RPMI8226 (cell line): ENCODE results near the gene UMOD.
"Not testable (repeated sequence)": the region's sequence is repeated elsewhere in the genome, so short reads cannot be mapped to it uniquely, and the experiment has no call there.

Experiments used
- DNase-seq: peaks from one replicate; pipeline ENCODE4 v3.0.0-alpha.2; 2015

The UMOD gene

DNA sequence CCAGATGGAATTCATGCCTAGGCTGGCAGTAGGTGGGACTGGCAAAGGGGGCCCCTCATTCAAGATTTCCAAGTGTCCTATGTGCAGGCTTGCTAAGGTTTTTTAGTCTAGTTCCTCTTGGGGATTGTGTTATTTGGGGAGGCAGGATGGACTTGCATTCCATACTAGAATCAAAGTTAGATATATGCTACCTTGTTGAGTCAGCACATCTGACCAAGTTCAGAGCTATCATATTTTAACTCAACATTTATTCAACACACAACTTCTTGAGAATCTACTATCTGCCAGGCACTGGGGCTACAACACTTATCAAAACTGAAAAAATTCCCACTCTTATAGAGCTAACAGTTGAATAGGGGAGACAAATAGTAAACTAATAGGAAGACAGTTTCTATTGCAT is 31.9 kb downstream of the UMOD start:
- DNase-seq, result no peak

DNA sequence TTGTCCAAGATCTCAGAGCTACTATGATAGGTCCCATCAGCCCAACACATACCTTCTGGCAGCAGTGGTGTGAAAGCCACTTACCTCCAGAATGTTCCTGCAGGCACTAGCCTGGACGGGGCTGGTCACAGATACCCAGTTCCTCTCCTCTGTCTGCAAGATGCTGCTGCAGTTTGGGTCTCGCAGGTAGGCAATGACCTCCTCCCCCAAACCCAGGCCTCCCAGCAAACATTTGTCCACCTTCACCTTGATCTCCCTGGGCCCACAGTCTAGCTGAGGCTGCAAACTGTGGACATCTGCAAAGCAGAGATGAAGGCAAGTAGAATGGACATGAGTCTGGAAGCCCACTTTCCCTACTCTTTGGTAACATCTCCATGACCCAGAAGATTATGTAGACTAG is 32.3 kb downstream of the UMOD start:
- DNase-seq, result no peak

DNA sequence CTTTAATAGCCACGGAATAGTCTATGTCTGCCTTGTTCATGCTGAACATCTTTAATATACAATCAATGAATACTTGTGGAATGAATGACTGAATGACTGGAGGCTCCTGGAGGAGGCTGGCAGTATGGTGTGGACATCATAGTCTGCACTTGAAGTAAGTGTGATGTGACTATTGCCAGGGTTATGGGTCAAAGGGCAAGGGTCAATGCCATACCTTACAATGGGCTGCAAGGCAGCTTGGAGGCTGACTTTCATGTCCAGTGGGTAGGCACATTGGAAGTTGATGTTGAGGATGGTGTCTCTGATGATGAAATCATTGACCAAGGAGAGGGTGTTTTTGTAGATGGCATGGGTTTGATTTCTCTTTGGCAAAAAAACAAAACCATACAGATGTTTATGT is 33.1 kb downstream of the UMOD start:
- DNase-seq, result no peak

DNA sequence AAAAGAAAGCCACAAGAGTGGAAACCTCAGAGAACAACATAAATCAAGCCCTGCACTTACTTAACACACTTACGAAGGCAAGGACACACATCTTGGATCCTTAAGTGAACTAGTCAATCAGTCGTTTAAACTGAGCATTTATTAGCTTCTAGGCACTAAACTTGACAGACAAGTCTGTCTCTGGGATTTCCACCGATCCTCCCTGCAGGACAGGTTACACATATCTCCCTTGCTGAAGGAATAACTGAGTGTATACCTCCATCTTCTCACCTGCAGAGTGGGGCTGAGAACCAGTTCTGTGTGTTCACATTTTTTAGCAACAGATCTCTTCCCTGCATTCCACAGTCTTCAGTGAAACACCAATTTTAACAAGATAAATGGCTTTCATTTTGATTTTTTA is 34.1 kb downstream of the UMOD start:
- DNase-seq, result no peak

DNA sequence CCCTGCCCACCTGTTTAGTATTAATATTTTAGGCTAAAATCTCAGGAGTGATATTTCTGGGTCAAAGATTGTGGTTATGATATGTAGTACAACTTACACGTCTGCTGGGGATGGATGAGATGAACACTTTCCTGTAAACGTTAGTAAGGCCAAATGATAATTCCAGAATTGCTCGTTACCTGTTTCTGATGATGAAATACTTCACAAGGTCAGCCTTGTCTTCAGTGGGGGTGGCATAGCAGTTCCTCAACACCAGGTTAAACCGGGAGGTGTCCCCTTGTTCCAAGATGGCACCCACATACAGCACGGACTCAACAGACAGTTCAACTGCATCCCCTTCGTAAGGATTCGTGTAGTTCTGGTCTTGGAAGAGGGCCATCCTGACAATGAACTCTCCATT is 34.5 kb downstream of the UMOD start:
- DNase-seq, result no peak

DNA sequence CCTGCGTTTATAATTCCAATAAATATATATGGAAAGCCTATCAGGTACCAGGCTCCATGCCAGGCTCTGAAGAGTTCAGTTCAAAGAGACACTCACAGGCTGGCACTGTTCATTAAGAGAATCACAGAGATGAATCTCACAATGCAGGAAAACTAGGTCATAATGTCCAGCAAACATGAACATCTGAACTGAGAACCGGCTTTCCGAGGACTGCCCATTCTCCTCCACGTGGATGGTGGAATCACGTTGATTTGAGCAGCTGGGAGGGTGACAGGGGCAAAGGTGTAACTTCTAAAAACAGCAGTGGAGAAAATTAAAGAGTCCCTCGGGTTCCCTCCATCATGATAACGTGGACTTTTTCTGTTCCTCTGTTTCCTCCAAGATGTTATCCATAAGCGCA is 35.4 kb downstream of the UMOD start:
- no peak for DNase-seq

DNA sequence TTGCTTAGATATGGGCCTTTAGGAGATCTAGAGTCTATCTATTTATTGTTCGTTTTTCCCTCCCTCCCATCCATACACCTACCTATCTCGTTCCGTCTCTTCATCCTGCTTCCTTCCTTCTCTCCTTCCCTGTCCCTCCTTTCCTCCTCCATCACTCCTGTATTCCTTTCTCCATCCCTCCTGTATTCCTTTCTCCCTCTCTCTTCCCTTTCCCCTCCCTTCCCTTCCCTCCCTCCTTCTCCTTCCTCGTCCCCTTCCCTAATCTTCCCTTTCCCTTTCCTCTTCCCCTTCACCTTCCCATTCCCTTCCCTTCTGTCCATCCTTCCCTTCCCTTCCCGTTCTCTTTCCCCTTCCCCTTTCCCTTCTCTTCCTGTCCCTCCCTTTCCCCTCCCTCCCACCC is 35.8 kb downstream of the UMOD start:
- no peak for DNase-seq

DNA sequence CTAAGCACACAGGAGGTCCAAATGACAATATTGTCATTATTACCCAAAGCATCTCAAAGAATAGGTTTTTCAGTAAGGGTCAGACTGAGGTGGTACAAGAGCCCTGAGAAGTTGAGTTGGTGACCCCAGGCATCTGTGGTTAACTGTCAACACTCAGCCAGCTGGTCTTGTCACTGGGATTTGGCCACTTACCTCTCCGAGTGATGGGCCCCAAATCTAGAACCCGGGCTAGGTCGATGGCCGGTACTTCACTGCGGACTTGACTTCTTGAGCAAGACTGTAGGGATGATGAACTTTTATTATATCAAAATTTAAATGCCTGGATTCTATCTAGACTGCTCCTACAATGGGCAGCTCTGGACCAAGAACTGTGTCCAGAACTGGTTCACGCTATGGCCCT is 36.8 kb downstream of the UMOD start:
- DNase-seq, result no peak

DNA sequence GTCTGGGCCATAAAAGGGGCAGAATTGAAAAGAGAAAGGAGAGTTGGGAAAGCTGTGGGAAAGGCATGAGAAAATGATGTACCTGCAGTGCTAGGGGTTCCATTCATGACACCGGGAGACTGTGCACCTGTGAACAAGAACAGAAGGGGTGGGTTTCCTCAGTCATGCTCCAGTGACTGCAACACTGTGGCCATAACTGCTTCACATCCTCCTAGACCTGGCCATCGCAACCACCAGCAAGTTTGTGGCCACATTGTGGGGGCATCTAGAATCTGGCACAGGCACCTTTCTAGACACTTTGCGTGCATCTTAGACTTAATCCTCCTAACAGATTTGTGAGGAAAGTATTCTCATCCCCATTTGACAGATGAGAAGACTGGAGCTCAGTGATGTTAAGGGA is 37.9 kb downstream of the UMOD start:
- DNase-seq, result no peak

DNA sequence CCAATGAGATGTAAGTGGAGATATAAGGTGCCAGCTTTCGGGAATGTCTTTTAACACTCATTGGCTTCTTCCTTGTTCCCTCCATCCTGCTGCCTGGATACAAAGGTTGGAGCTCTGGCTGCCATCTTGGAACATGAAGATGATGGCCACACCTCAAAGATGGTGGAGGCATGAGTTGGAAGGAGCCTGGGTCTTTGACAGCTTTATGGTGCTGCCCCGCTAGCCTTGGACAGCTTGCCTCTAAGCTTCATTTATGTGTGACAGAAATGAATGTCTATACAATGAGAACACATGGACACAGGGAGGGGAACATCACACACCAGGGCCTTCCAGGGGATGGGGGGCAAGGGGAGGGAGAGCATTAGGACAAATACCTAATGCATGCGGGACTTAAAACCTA is 38.8 kb downstream of the UMOD start:
- no peak for DNase-seq

DNA sequence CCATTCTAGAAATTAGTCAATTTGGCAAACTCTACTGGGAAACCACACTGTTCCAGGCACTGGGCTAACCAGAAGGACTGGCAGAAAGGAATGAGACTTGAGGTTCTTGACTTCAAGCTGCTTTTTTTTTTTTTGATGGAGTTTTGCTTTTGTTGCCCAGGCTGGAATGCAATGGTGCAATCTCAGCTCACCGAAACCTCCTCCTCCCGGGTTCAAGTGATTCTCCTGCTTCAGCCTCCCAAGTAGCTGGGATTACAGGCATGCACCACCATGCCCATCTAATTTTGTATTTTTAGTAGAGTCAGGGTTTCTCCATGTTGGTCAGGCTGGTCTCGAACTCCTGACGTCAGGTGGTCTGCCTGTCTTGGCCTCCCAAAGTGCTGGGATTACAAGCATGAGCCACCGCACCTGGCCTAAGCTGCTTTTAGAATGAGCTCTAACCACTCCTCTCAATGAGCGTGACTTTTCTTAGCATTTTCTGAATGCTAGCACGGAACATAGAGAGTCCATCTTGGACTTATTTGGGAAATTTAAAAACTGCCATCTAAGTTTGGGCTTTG is 39.9 kb downstream of the UMOD start:
- DNase-seq, result not testable (repeated sequence)

DNA sequence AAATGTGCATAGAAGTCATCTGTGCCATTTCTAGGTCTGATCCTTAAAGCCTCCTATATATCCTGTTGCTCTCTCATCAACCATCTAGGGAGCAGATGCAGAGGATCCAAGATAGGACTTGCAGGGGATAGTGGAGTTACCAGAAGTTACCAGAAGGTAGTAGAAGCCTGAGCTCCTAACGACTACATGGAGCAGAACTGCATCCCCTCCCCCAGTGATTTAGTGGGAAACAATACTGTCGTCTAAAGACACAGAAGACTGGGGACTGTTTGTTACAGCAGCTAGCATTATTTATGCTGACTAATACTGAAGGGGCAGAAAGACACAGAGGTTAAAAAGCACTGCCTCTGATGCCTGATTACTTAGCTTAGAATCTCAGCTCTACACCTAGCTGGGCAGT is 41.0 kb downstream of the UMOD start:
- DNase-seq, result no peak

DNA sequence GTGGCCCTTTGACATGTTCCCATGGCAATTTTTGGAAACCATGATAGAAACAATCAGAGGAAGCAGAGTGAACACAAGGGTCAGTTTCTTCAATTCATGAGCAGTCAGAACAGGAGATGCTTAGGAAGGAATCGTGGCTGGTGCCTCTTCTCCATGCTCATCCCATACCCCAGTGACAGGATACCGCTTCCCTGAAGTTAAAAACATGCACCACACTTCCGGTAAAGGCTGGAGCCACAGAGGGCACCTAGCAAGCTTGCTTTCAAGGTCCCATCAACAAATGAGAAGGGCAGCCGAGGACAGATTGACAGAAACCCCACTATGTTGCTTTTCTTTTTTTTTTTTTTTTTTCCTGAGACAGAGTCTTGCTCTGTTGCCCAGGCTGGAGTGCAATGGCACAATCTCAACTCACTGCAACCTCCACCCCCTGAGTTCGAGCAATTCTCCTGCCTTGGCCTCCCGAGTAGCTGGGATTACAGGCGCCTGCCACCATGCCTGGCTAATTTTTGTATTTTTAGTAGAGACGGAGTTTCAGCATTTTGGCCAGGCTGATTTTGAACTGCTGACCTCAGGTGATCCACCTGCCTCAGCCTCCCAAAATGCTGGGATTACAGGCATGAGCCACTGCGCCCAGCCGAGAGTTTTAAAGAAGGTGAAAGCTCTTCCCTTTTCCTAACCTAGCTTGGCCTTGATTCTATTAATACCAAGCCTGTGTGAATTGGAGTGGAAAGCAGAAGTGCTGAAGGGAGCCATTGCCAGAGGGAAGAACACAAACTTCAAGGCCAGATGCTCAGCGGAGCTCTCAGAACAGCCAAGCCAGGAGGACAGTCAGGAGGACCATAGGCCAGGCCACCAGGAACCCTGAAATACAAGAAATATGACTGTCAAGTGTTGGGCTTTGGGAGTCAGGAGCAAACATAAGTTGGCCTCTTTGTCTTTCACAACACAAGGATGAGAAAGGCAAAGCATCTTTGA is 41.8 kb downstream of the UMOD start:
- no peak for DNase-seq

DNA sequence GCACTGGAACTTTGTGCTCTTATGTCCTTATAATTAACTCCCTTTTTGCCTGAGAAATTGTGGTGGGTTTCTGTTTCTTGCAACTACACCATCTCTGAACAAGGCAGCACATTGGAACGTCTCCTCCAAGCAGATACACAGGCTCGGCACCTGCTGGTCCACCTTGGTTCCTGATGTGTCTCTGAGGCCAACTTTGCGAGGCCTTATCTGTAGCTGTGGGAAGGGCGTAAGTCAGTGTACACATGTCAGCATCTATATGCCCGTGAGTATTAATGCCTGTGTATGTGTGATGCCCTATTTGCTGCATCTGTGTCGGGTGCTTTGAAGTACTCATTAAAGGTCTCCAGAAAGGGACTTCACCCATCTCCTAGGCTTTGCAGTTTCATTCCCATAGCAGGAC is 42.7 kb downstream of the UMOD start:
- DNase-seq, result no peak

DNA sequence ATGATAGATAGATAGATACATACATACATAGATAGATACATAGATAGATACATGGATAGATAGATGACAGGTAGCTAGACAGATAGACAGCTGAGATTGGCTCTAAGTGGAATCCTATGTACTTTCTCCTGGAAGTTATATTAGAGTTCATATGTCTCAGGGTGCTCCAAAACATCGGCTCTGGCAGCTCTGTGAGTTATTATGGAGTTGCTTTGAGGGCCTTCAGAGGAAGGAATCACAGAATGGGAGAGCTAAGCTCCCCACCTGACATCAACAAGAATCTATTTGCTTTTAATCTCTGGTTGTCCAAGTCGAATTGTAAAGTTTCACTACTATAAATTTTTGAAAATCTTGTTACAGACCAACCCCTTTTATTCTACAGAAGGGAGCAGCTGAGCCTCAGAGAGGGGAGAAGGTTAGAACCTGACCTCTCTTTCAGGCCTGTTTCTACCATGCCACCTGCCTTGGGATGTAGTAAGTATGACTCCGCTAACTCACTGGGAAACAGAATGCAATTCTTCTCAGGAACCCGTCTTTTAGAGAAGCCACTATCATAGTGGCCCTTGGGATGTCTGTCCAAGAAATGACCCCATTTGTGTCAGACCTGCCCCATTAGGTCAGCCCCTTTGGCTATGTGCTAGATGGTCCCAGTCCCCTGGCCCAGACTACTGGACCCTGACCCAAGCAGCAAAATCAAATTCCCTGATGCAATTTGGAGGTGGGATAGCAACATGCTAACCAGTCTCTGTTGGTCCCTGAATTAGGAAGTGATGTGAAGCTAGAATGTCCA is 43.5 kb downstream of the UMOD start:
- DNase-seq, result no peak

DNA sequence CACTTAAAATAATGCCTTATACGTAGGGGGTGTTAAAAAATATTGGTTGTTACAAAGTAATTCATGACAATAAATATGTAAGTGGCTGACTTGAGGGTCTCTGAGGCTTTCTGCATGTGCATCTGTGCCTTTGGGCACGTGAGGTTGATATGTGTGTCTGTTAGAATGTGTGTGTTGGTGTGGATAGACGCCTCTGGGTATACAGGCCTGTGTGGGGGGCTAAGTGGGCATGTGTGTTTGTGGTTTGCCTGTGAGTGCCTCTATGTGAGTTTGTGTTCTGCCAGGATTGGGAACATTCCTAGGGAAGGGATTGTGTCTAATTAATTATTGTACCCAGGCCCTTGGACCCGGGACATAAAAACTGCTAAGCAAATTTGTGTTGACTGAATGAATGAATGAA is 44.2 kb downstream of the UMOD start:
- no peak for DNase-seq

DNA sequence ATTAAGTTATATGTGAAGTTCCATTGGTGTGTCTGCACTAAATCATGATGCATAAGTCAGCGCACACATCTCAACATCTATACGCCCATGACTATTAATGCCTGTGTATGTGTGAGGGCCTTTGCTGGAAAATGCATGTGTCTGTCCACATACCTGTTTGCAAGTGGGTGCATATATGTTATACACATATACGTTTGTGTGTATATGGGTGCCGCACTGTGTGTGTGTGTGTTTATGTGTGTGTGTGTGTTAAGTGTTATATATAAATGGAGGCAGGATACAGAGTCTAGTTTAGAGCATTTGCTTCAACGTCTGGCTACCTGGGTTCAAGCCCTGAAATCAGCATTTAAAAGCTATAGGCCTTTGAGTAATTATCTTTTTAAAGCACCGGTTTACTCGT is 44.7 kb downstream of the UMOD start:
- no peak for DNase-seq

DNA sequence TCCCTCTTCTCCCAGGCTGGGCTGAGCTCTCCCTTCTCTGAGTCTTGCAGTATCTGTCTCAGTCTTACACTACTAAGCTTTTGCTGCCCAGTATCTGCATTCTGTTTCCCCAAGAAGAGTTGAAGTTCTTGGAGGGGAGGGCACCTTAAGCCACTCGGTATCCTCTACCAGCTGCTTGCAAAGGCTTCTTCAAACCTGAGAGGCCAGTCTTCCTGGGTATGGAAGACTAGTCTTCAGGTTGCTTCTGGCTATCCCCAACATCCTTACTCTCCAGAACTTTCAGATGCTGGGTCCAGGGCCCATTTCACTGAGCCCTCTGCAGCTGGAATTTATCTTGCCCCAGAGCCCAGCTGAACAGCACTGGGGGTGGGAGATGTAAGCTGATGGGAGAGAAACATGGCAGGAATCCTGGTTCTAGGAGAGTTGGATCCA is 45.3 kb downstream of the UMOD start:
- DNase-seq, result no peak

DNA sequence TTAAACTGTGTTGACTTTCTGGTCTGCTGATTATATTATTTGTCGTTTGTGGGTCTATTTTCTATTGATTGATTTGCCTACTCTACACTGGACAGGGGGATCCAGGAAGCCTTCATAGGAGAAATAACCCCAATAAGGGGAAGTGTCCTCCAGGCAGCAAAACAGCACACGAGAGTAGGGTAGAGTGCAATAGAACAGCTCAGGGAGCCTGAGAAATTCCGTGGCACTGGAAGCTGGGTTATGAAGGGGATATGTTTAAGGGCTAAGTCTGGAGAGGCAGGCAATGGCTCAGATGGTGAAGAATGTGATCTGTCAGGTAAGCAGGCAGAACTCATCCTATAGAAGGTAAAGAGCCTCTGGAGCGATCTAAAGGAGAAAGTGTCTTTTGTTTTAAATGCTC is 46.1 kb downstream of the UMOD start:
- no peak for DNase-seq

DNA sequence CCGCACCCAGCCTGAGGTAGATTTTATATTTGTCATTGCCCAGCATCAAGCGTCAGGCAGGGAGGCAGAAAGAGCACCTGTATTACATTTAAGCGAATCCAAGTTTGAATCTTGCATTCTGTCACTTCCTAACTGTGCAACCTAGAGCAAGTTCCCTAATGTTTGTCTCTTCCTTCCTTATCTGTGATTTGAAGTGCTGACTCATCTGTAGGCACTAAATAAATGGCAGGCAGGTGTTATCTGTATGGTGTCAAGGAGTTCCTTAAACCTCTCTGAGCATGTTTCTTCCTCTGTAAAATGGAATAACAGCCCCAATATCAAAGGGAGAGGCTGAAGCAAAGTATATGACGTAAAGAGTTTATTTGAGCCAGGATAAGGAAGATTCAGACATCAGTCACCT is 49.5 kb downstream of the UMOD start:
- DNase-seq, result no peak

DNA sequence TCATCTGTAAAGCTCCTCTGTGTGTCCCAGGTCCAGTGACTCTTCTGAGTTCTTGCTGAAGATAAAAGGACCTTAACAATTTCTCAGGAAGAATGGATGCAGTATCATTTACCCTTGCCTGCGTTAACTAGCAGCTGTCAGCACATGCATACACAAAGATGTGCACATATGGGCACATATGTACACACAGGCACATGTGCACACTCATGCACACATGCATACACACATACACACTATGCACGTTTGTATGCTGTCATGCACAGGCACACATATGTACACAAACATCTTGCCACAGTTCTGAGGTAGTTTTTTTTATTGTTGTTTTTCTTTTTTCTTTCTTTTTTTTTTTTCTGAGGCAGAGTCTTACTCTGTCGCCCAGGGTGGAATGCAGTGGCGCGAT is 50.1 kb downstream of the UMOD start:
- DNase-seq, result no peak

DNA sequence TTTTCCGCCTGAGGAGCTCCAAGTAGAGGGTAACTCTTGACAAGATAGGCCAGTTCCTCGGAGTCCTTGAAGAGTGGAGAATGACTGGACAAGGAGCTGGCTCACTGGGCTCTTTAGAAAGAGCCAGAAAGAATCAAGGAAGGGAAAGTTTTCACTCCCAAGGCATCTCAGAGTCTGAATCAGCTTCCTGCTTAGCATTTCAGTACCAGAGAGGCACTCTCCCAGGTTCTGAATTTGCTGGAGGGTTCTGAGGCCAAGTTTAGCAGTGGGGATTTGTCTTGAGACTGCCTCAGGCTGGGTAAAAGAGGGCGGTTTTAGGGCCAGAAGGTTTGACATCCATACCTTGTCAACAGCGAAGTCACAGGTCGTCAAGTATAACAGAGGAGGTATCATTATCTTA is 50.7 kb downstream of the UMOD start:
- DNase-seq, result no peak

DNA sequence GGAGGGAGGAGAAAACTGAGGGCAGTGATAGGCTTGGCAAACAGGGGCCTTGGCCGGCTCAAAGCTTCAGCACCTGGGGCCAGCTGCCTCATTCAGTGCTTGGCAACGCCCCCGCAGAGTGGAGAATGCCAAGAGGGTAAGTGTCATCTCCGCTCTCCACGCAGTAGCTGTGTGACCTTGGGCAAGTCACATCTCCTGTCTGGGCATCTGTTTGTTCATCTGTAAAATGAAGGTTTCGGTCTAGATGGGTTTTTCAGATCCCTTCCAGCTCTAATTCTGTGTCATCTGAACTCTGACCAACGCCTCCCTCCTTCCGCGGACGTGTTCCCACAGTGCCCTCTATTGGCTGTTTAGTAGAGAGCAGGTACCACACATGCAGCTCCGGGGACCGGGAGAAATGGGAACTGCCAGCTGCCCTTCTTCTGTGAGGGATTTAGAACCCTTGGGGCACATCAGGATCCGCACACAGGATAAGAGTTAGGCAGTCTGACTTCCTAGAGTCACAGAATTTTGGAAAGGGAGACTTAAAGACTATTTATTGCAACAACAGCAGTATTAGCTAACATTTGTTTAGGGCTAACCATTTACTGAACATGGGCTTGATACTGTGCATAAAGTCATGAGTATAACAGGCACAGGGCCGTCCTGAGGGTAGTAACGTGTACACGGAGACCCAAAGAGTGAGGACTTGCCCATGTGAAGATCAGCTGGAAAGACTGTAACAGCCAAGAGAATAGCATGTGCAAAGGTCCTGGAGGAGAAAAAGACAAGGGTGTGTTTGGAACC is 52.0 kb downstream of the UMOD start:
- peak; percentile 68 for DNase-seq
